ENCODE measurements around the gene TBC1D17.

DNA sequence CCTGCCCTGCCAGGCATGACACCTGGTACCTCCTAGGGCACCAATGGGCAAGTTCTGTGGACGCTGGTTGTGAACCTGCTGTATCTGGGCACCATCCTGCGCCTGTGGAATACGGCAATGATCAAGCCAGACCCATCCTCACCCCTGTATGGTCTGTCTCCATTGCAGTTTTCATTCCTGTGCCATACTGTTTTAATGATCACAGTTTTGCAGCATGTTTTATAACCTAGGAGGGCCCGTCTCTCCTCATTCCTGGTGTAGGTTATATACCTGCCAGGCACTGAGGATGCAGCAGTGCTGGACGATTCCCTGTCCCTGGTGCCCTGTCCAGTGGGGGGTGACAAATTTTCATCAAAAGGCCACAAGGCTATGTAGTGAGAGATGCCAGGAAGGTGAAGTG lies 5.6 kb downstream of the TBC1D17 start:
- TF ChIP-seq, protein P1, sequence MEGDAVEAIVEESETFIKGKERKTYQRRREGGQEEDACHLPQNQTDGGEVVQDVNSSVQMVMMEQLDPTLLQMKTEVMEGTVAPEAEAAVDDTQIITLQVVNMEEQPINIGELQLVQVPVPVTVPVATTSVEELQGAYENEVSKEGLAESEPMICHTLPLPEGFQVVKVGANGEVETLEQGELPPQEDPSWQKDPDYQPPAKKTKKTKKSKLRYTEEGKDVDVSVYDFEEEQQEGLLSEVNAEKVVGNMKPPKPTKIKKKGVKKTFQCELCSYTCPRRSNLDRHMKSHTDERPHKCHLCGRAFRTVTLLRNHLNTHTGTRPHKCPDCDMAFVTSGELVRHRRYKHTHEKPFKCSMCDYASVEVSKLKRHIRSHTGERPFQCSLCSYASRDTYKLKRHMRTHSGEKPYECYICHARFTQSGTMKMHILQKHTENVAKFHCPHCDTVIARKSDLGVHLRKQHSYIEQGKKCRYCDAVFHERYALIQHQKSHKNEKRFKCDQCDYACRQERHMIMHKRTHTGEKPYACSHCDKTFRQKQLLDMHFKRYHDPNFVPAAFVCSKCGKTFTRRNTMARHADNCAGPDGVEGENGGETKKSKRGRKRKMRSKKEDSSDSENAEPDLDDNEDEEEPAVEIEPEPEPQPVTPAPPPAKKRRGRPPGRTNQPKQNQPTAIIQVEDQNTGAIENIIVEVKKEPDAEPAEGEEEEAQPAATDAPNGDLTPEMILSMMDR (IDR thresholded peaks at IDR 0.05) = no peak
- no peak for TF ChIP-seq POLR2A (IDR thresholded peaks at IDR 0.05)
